Thymus (tissue), 14 donors: ENCODE measurements around the gene COX7A2L. TPM values are rescaled to one million over a fixed set of nuclear protein-coding genes. Genes with fewer than 3 reads are reported as not detected.
"Not testable (repeated sequence)": the region's sequence is repeated elsewhere in the genome, so short reads cannot be mapped to it uniquely, and the experiment has no call there.

Source experiments
- DNase-seq, 9 donors: peaks; one replicate each; pipeline ENCODE4 v3.0.0-alpha.2; 2013; ENCODE audit warnings: low spot score in 9 of 9, low read depth in 6 of 9, missing footprints in 1 of 9
- H3K27ac ChIP-seq, 2 donors: one replicate each; pipeline ENCODE4 v1.5.1; 2013; ENCODE audit warnings: control low read depth in 1 of 2, low read depth in 1 of 2, low read length in 1 of 2, mild to moderate bottlenecking in 1 of 2, moderate library complexity in 1 of 2
- H3K27me3 ChIP-seq, 2 donors: one replicate each; pipeline ENCODE4 v1.5.1; 2013; ENCODE audit warnings: low read length in 1 of 2; ENCODE audit not compliant: control insufficient read depth in 2 of 2, insufficient read depth in 1 of 2
- H3K36me3 ChIP-seq, 2 donors: one replicate each; pipeline ENCODE4 v1.5.1; 2013; ENCODE audit warnings: low read length in 1 of 2, mild to moderate bottlenecking in 1 of 2, moderate library complexity in 1 of 2; ENCODE audit not compliant: control insufficient read depth in 2 of 2, insufficient read depth in 2 of 2
- H3K4me1 ChIP-seq, 2 donors: one replicate each; pipeline ENCODE4 v1.5.1; 2013; ENCODE audit warnings: low read length in 2 of 2; ENCODE audit not compliant: control insufficient read depth in 2 of 2, insufficient read depth in 2 of 2
- H3K4me3 ChIP-seq, 2 donors: one replicate each; pipeline ENCODE4 v1.5.1; 2013; ENCODE audit warnings: low read length in 2 of 2, control low read depth in 1 of 2, mild to moderate bottlenecking in 1 of 2
- H3K9me3 ChIP-seq, 2 donors: one replicate each; pipeline ENCODE4 v1.5.1; 2013; ENCODE audit warnings: low read length in 1 of 2, mild to moderate bottlenecking in 1 of 2; ENCODE audit not compliant: control insufficient read depth in 2 of 2, insufficient read depth in 1 of 2
- WGBS: extraction: QIAGEN DNeasy Blood & Tissue Kit; methylation state at CpG from one replicate; pipeline ENCODE4 v1.1.7; 2013; 5-methylcytosine and 5-hydroxymethylcytosine counted together
- long read RNA-seq, 10 donors: transcript quantifications; one replicate each; lab custom pipeline, GENCODE V29; 2026
- polyA plus RNA-seq: library from polyadenylated mRNA; stranded (reverse); fragments of 200-250 nt; gene quantifications from one replicate; pipeline ENCODE4 v1.2.3, GENCODE V29; 2013
- total RNA-seq: library from RNA; stranded (reverse); fragments of 120-200 nt; gene quantifications from one replicate; pipeline ENCODE4 v1.2.4, GENCODE V29; 2013
- donor health status: healthy.

The COX7A2L gene, protein sequence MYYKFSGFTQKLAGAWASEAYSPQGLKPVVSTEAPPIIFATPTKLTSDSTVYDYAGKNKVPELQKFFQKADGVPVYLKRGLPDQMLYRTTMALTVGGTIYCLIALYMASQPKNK
- total RNA-seq = 128 TPM
- 190 TPM for polyA plus RNA-seq
- long read RNA-seq, donor 1, transcript COX7A2L-201 (3 exons, 1,112 nt) = major isoform, 9 of 10 reads
- long read RNA-seq, donor 1, partial matches to known transcripts = 0 of 10 reads
- long read RNA-seq, donor 1, other reads (novel, unspliced or antisense) = 0 of 10 reads
- long read RNA-seq, donor 2, transcript COX7A2L-201 (3 exons, 1,112 nt) = major isoform, 135 of 195 reads
- long read RNA-seq, donor 2, partial matches to known transcripts = 32 of 195 reads
- long read RNA-seq, donor 2, other reads (novel, unspliced or antisense) = 24 of 195 reads
- long read RNA-seq, donor 3, transcript COX7A2L-201 (3 exons, 1,112 nt) = major isoform, 131 of 186 reads
- long read RNA-seq, donor 3, partial matches to known transcripts = 38 of 186 reads
- long read RNA-seq, donor 3, other reads (novel, unspliced or antisense) = 13 of 186 reads
- long read RNA-seq, donor 4, transcript COX7A2L-201 (3 exons, 1,112 nt) = major isoform, 46 of 64 reads
- long read RNA-seq, donor 4, partial matches to known transcripts = 10 of 64 reads
- long read RNA-seq, donor 4, other reads (novel, unspliced or antisense) = 6 of 64 reads
- long read RNA-seq, donor 5, transcript COX7A2L-201 (3 exons, 1,112 nt) = major isoform, 161 of 342 reads
- long read RNA-seq, donor 5, transcript COX7A2L-204 (2 exons, 540 nt) = minor isoform, 7 of 342 reads
- long read RNA-seq, donor 5, partial matches to known transcripts = 148 of 342 reads
- long read RNA-seq, donor 5, other reads (novel, unspliced or antisense) = 26 of 342 reads
- long read RNA-seq, donor 6, transcript COX7A2L-201 (3 exons, 1,112 nt) = major isoform, 73 of 99 reads
- long read RNA-seq, donor 6, partial matches to known transcripts = 23 of 99 reads
- long read RNA-seq, donor 6, other reads (novel, unspliced or antisense) = 0 of 99 reads
- long read RNA-seq, donor 7, transcript COX7A2L-201 (3 exons, 1,112 nt) = major isoform, 88 of 99 reads
- long read RNA-seq, donor 7, partial matches to known transcripts = 9 of 99 reads
- long read RNA-seq, donor 7, other reads (novel, unspliced or antisense) = 0 of 99 reads
- long read RNA-seq, donor 8, transcript COX7A2L-201 (3 exons, 1,112 nt) = major isoform, 37 of 38 reads
- long read RNA-seq, donor 8, partial matches to known transcripts = 0 of 38 reads
- long read RNA-seq, donor 8, other reads (novel, unspliced or antisense) = 0 of 38 reads
- long read RNA-seq, donor 9, transcript COX7A2L-201 (3 exons, 1,112 nt) = major isoform, 65 of 98 reads
- long read RNA-seq, donor 9, partial matches to known transcripts = 33 of 98 reads
- long read RNA-seq, donor 9, other reads (novel, unspliced or antisense) = 0 of 98 reads
- long read RNA-seq, donor 10, transcript COX7A2L-201 (3 exons, 1,112 nt) = major isoform, 59 of 70 reads
- long read RNA-seq, donor 10, partial matches to known transcripts = 5 of 70 reads
- long read RNA-seq, donor 10, other reads (novel, unspliced or antisense) = 5 of 70 reads

DNA sequence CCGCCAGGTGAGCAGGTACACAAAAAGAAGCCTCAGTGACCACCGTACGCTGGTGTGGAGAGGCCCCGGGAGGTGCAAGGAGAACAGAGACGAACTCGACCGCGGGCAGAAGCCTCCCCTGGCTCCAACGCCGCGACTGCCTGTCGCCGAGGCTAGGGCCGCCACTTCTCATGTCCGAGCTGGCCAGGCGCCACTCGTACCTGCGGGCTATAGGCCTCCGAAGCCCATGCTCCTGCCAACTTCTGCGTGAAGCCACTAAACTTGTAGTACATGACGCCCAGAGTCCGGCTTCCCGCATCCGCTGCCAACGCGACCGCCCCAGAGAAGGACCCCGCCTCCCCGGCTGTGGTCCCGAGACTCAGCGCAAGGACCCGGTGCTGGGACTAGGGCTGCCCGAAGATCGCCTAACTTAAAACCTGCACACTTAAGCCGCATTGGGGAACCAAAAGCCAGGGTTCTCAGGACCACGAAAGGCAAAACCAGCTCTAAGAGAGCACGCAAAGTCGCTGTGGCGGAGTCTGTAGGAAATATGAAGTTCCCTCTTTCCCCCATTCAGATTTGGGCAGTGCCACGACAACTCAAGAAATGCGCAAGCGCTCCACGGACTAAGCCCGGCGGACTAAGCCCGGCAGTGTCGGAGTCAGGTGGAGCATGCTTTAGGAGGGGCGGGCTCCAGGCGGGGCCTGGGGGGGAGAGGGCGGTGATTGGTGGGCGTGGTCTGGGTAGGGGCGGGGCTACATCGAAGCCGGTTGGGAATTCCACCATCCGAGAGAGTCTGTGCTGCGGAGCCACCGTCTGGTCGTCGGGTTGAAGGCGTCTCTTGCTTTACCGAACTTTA lies at the start of gene COX7A2L:
Gene COX7A2L (minus strand): TSS at position 328 of the 838 bp plus-strand sequence. CDS start 56 bp downstream, at position 272.
- Histone ChIP-seq H3K9me3 (no peaks in the 10 kb centered on the region), H3K36me3 (no peaks in the 10 kb centered on the region), H3K27me3 (no peaks in the 10 kb centered on the region), H3K27ac (peak within 1 kb of the TSS; percentile 95 to 99), H3K4me3 (peak within 1 kb of the TSS; percentile 76 to 85), H3K4me1 (peaks cover 19% of the 10 kb centered on the region in 2 donors)
- DNase-seq = peak; percentile 92 to 98 (median 94)
- WGBS = under 1% methylated on average over 61 of the region's 61 CpGs

DNA sequence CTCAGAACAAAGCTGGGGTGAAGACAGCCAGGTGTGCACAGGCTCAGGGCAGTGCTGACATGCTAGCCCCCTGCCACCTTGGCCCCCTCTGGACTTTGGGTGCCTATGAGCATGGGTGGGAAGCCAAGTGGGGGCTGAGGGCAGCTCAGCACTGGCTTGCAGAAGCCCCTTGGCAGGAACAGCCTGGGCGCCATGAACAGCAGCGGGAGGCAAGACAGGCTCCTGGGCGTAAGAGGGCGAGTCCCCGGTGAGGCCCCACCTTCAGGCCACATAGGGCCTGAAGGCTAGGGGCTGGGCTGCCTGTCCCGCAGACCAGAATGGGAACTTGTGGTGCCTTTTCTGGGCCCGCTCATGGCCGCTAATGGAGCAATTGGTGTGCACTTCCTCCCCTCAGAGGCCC lies 47.0 kb upstream of the COX7A2L start:
- DNase-seq = no peak
- Histone ChIP-seq H3K27me3 (no peaks in the 10 kb centered on the region), H3K4me3 (no peak overlapping the region), H3K36me3 (no peaks in the 10 kb centered on the region), H3K9me3 (peaks cover 1 to 20% of the 10 kb centered on the region in 2 donors), H3K27ac (no peak overlapping the region), H3K4me1 (no peaks in the 10 kb centered on the region)
- 98% methylated on average over 8 of the region's 8 CpGs for WGBS

DNA sequence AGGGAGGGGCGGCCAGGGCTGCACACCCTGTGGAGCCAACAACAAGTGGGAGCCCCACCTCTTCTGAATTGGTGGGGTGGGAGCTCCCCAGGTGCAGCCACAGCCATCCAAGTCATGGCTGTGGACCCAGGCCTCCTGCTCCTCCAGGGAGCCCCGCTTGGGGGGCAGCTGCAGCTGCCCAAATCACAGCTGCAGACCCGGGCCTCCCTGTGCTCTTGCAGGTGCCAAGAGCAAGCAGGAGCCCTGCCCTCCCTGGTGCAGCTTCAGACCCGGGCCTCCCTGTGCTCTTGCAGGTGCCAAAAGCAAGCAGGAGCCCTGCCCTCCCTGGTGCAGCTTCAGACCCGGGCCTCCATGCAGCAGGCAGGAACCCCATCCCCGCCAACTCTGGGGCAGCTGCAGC lies 46.5 kb upstream of the COX7A2L start:
- H3K27ac ChIP-seq = no peak overlapping the region
- 90% methylated on average over 6 of the region's 6 CpGs for WGBS
- no peaks in the 10 kb centered on the region for H3K4me1 ChIP-seq
- no peak overlapping the region for H3K4me3 ChIP-seq
- peaks cover 1 to 20% of the 10 kb centered on the region in 2 donors for H3K9me3 ChIP-seq
- no peaks in the 10 kb centered on the region for H3K36me3 ChIP-seq
- DNase-seq = no peak
- H3K27me3 ChIP-seq = no peaks in the 10 kb centered on the region

DNA sequence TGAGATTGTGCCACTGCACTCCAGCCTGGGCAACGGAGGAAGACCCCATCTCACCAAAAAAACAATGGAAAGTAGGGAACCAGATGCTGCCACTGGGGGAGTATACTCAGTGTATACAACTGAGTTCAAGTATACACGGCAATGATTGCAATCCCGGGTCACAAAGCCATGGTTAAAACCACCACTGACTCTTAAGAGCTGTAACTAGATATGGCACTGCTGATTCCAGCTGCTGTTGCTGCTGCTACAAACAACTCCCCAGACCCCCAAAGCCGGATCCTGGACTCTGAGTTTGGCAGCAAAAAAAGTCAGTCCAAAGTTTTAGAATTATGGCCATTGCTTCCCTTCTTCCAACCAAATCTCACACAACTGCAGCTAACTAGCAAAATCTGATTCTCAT lies 43.7 kb upstream of the COX7A2L start:
- Histone ChIP-seq H3K9me3 (peaks cover 1 to 20% of the 10 kb centered on the region in 2 donors), H3K27me3 (no peaks in the 10 kb centered on the region), H3K4me1 (no peaks in the 10 kb centered on the region), H3K36me3 (no peaks in the 10 kb centered on the region), H3K4me3 (no peak overlapping the region), H3K27ac (no peak overlapping the region)
- DNase-seq = no peak
- 93% methylated on average over 4 of the region's 4 CpGs for WGBS

- DNase-seq = no peak
- no peaks in the 10 kb centered on the region for H3K36me3 ChIP-seq
- 98% methylated on average over 6 of the region's 6 CpGs for WGBS
Measured at GRCh38 chr2:42401773-42402172, 40.8 kb upstream of the COX7A2L start.

DNA sequence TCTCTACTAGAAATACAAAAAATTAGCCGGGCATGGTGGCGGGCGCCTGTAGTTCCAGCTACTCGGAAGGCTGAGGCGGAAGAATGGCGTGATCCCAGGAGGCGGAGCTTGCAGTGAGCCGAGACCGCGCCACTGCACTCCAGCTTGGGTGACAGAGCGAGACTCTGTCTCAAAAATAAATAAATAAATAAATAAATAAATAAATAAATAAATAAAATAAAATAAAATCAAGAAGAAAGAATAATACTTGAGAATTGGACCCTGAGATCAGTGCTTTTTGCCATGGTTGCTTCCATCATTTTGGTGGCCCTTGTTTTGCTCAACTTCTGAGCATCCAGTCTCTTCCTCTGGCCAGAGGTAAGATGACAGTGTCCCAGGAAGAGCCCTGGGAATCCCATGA lies 37.0 kb upstream of the COX7A2L start:
- not testable (repeated sequence) for DNase-seq, H3K9me3 ChIP-seq, H3K27me3 ChIP-seq, H3K36me3 ChIP-seq, H3K4me3 ChIP-seq, H3K27ac ChIP-seq, H3K4me1 ChIP-seq
- WGBS = 96% methylated on average over 11 of the region's 11 CpGs

More at GRCh38 chr2:42401773-42402172, 40.8 kb upstream of the COX7A2L start:
- Histone ChIP-seq H3K4me1 (no peaks in the 10 kb centered on the region), H3K4me3 (no peak overlapping the region), H3K27me3 (no peaks in the 10 kb centered on the region), H3K27ac (no peak overlapping the region), H3K9me3 (no peaks in the 10 kb centered on the region)

- not testable (repeated sequence) for H3K4me3 ChIP-seq, H3K4me1 ChIP-seq, H3K9me3 ChIP-seq, H3K36me3 ChIP-seq, H3K27ac ChIP-seq, H3K27me3 ChIP-seq, DNase-seq
- 100% methylated on average over 3 of the region's 3 CpGs for WGBS
Measured at GRCh38 chr2:42393320-42393719, 32.3 kb upstream of the COX7A2L start.

GRCh38 chr2:42392191-42392590 lies 31.2 kb upstream of the COX7A2L start:
- no peak for DNase-seq
- WGBS = 100% methylated on average over 1 of the region's 1 CpG
- Histone ChIP-seq H3K4me1 (no peaks in the 10 kb centered on the region), H3K27me3 (no peaks in the 10 kb centered on the region), H3K9me3 (no peaks in the 10 kb centered on the region), H3K36me3 (no peaks in the 10 kb centered on the region), H3K4me3 (no peak overlapping the region), H3K27ac (no peak overlapping the region)
